ENCODE measurements around the gene EIF3D.
"Not testable (repeated sequence)": the region's sequence is repeated elsewhere in the genome, so short reads cannot be mapped to it uniquely, and the experiment has no call there.

Gene EIF3D

GRCh38 chr22:36549033-36549432, 20.1 kb upstream of the EIF3D start:
- no peak for DNase-seq

GRCh38 chr22:36548606-36549005, 19.6 kb upstream of the EIF3D start:
- DNase-seq = no peak

GRCh38 chr22:36546932-36547331, 18.0 kb upstream of the EIF3D start:
- no peak for DNase-seq

- peak; percentile 85 for DNase-seq
Measured at GRCh38 chr22:36546092-36546804, 17.3 kb upstream of the EIF3D start.

- DNase-seq = no peak
Measured at GRCh38 chr22:36544107-36544620, 15.2 kb upstream of the EIF3D start.

- peak; percentile 20 for DNase-seq
Measured at GRCh38 chr22:36541831-36542411, 13.0 kb upstream of the EIF3D start.

GRCh38 chr22:36540867-36541642, 12.1 kb upstream of the EIF3D start:
- no peak for DNase-seq

- no peak for DNase-seq
Measured at GRCh38 chr22:36538529-36538928, 9.6 kb upstream of the EIF3D start.

- no peak for DNase-seq
Measured at GRCh38 chr22:36536717-36537116, 7.8 kb upstream of the EIF3D start.

GRCh38 chr22:36533320-36533719, 4.4 kb upstream of the EIF3D start:
- DNase-seq = not testable (repeated sequence)

GRCh38 chr22:36532466-36532865, 3.5 kb upstream of the EIF3D start:
- no peak for DNase-seq

- DNase-seq = peak; percentile 59
Measured at GRCh38 chr22:36528341-36528740, 625 bp downstream of the EIF3D start.

- DNase-seq = no peak
Measured at GRCh38 chr22:36522662-36523061, 6.3 kb downstream of the EIF3D start.

- no peak for DNase-seq
Measured at GRCh38 chr22:36520423-36520822, 8.5 kb downstream of the EIF3D start.

- DNase-seq = not testable (repeated sequence)
Measured at GRCh38 chr22:36519906-36520305, 9.1 kb downstream of the EIF3D start.

- no peak for DNase-seq
Measured at GRCh38 chr22:36514766-36515165, 14.2 kb downstream of the EIF3D start.

- no peak for DNase-seq
Measured at GRCh38 chr22:36512991-36513390, 16.0 kb downstream of the EIF3D start.

- DNase-seq = no peak
Measured at GRCh38 chr22:36512333-36512732, 16.6 kb downstream of the EIF3D start.

GRCh38 chr22:36510966-36511881, 17.7 kb downstream of the EIF3D start:
- DNase-seq = peak; percentile 81

- no peak for DNase-seq
Measured at GRCh38 chr22:36510384-36510783, 18.6 kb downstream of the EIF3D start.

GRCh38 chr22:36507518-36508010, 21.4 kb downstream of the EIF3D start:
- no peak for DNase-seq

All from hematopoietic multipotent progenitor cell treated with erythropoietin and hydrocortisone succinate and interleukin-3 and kit ligand, for 4 days (in vitro differentiated cells).